ENCODE measurements around the gene LGALSL.

GRCh38 chr2:64504774-64505720 lies 51.1 kb downstream of the LGALSL start:
- TF ChIP-seq CTCF (IDR thresholded peaks at IDR 0.05) (no peak), ZFX (IDR thresholded peaks at IDR 0.05; ENCODE audit: borderline replicate concordance) (no peak)
